GM13976 (cell line): Measurements from ENCODE around the gene RPS14.

Experiments
- DNase-seq: peaks from one replicate; pipeline ENCODE4 v3.0.0; 2012; ENCODE audit warnings: low spot score
- CTCF ChIP-seq: IDR thresholded peaks from 2 replicates; pipeline ENCODE4 v1.5.1; 2012; ENCODE audit warnings: borderline replicate concordance, mild to moderate bottlenecking; ENCODE audit not compliant: insufficient read depth; ENCODE audit errors: extremely low read depth, missing control alignments, control extremely low read depth
- in situ Hi-C: fragments of 300-500 bp; cut with MboI; formaldehyde crosslinking; loops from one replicate; pipeline ENCODE4 v1.12.0; 2022; ENCODE audit warnings: low sequenced_read_pairs, mixed read lengths, inconsistent platforms; ENCODE audit not compliant: unreplicated experiment

RPS14 gene

GRCh38 chr5:150441813-150442698 is 7.5 kb downstream of the RPS14 start:
- in situ Hi-C loops = no loop called here
- no peak for TF ChIP-seq CTCF
- no peak for DNase-seq

GRCh38 chr5:150440948-150441812 is 8.4 kb downstream of the RPS14 start:
- DNase-seq = no peak
- in situ Hi-C loops = no loop called here
- TF ChIP-seq CTCF = no peak

GRCh38 chr5:150438873-150439546 is 10.5 kb downstream of the RPS14 start:
- peak; percentile 45 for TF ChIP-seq CTCF
- DNase-seq = no peak
- in situ Hi-C loops = no loop called here

GRCh38 chr5:150436141-150436680 is 13.3 kb downstream of the RPS14 start:
- peak; percentile 86 for DNase-seq
- TF ChIP-seq CTCF = peak; percentile 82
- in situ Hi-C loops = no loop called here

GRCh38 chr5:150434464-150434863 is 15.1 kb downstream of the RPS14 start:
- TF ChIP-seq CTCF = no peak
- DNase-seq = no peak
- in situ Hi-C loops = no loop called here

GRCh38 chr5:150431574-150431973 is 18.0 kb downstream of the RPS14 start:
- in situ Hi-C loops = no loop called here
- no peak for DNase-seq

More at GRCh38 chr5:150431574-150431973, 18.0 kb downstream of the RPS14 start:
- TF ChIP-seq CTCF = no peak
